HT1080 (cell line): ENCODE measurements around the gene SERPINA5. TPM values are rescaled to one million over a fixed set of nuclear protein-coding genes. Genes with fewer than 3 reads are reported as not detected.
"Not testable (repeated sequence)": the region's sequence is repeated elsewhere in the genome, so short reads cannot be mapped to it uniquely, and the experiment has no call there.

Experiments used
- DNase-seq: peaks from one replicate; pipeline ENCODE4 v3.0.0-alpha.2; 2015; ENCODE audit warnings: low read depth
- total RNA-seq: library from RNA; depleted of rRNA; stranded (reverse); fragments of >200 nt; shearing (Covaris generic); gene quantifications from 2 replicates; pipeline ENCODE4 v1.2.3, GENCODE V29; 2014

The SERPINA5 gene
- total RNA-seq, 1 experiment from 2014 or later: not detected

DNA sequence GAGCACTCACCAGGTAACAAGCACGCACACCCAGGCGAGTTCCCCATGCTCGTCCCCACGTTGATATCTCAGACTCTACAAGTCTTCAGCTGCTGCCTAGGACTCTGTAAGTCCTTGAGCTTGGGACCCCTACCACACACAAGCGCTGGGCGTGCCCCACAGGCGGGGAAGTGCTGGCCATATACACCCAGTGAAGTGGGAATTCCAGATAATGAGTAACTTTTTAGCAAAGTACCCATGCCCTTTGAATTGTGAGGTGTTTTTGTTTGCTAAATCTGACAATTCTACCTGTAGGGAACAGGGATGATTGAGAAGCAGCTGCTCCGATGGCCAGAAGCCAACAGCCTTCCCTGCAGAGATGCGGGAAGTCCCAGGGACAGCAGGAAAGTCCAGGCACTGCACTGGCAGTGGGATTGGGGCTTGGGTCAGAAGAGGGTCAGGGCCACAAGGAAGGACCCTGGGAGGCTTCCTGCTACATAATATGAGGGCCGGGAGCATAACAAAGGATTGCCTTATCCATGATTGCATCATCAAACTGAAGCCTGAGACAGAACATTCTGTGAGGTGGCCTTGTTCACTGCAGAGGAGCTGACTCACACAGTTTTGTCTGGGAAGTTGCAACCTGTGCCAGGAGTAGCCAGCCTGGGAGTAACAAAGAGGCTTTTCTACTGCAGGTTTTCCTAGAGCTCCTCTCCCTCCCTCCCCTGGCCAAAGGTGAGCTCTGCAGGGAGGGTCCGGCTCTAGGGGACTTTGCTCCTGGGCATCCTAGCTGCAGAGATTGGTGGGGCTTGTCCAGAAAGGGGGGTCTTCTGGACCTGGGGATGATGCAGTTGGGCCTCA is 17.8 kb downstream of the SERPINA5 start:
- DNase-seq: peak; percentile 99

- DNase-seq: no peak
Observed at GRCh38 chr14:94599656-94600004, 18.4 kb downstream of the SERPINA5 start.

DNA sequence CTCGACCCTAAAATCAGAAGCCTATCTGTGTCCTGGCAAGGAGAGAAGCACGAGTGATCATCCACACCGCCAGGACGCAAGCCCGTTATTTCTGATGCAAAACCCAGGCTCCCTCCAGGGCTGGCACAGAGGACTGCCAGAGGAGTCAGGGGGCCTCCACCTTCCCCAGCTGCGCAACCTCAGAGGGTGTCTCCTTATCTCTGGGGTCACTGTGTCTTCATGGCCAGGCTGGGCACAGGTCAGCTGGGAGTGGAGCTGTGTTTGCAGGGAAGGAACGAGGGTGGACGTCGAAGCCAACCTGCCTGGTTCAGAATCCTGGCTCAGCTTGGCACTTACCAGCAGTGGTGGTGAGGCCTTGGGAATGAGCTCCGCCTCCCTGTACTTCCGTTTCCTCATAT is 18.9 kb downstream of the SERPINA5 start:
- no peak for DNase-seq

- DNase-seq: peak; percentile 87
Observed at GRCh38 chr14:94601884-94602391, 20.7 kb downstream of the SERPINA5 start.

- DNase-seq: no peak
Observed at GRCh38 chr14:94602722-94603121, 21.5 kb downstream of the SERPINA5 start.

GRCh38 chr14:94605361-94605760 is 24.1 kb downstream of the SERPINA5 start:
- no peak for DNase-seq

DNA sequence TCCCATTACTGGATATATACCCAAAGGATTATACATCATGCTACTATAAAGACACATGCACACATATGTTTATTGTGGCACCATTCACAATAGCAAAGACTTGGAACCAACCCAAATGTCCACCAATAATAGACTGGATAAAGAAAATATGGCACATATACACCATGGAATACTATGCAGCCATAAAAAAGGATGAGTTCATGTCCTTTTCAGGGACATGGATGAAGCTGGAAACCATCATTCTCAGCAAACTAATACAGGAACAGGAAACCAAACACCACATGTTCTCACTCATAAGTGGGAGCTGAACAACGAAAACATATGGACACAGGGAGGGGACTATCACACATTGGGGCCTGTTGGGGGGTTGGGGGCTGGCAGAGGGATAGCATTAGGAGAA is 27.7 kb downstream of the SERPINA5 start:
- DNase-seq: not testable (repeated sequence)

GRCh38 chr14:94611179-94611578 is 30.0 kb downstream of the SERPINA5 start:
- no peak for DNase-seq

DNA sequence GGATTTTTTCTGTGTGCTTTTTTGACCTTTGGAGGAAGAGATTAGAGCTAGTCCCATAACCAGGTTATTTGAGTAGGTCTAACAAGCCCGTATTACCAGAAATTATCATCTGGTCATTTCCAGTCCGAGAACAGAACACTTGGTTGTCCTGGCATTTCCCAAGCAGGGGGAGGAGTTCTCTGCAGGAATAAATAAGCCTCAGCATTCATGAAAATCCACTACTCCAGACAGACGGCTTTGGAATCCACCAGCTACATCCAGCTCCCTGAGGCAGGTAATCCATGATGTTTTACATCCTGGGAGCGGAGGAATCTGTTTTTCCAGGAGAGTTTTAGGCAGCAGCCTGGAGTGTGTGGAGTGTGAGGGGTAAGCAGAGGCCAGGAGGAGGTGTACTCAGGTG is 30.9 kb downstream of the SERPINA5 start, which contains the start of gene SERPINA3:
Gene SERPINA3, plus strand, starts transcription at position 218 of the 400 bp plus-strand sequence. CDS start 2,051 bp downstream, outside the sequence.
- DNase-seq: no peak

- no peak for DNase-seq
Observed at GRCh38 chr14:94612580-94613554, 31.6 kb downstream of the SERPINA5 start.

- no peak for DNase-seq
Observed at GRCh38 chr14:94613720-94614644, 32.8 kb downstream of the SERPINA5 start.

- no peak for DNase-seq
Observed at GRCh38 chr14:94614802-94615201, 33.6 kb downstream of the SERPINA5 start.

DNA sequence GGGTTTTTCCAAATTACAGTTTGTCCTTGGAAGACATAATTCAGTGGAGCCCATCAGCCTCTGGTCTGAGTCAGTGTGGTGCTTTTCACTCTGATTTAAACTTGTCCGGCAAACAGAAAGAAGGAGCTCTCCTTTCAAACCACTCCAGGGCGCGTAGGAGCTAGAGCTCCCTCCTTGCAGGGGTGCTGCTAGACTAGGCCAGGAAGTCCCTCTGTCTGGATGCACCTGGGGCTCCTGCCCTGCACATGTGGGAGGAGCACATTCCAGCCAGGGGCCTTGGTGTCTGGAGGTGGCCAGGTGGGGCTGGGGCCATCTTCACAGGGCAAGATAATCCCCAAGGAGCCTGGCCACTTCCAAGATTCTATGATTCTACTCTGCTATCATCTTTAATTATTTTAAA is 34.0 kb downstream of the SERPINA5 start:
- no peak for DNase-seq

GRCh38 chr14:94615823-94616570 is 34.8 kb downstream of the SERPINA5 start:
- DNase-seq: no peak

DNA sequence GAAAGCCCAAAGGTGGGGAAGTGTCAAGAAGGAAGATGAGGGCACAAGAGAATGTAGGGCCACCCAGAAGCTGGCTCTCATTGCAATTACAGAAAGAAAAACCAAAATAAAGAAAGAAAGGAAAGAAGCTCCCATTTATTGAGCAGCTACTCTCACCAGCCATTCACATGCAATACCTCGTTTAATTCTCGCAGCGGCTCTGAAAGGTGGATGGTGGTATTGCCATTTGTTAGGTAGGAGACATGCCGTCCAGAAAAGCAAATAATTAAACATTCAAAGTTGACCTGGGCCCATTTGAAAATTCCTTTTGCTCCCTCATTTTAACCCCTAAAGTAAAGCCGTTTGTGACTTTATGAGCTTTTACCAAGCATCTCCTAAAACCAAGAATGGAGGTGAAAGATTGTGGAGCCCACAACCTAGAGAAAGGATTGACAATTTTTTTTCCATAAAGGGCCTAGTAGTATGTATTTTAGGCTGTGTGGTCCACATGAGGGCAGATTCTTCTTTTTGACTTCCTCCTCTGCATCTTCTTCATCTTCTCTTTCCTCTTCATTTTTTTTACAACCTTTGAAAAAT is 36.2 kb downstream of the SERPINA5 start:
- DNase-seq: no peak

GRCh38 chr14:94617988-94618822 is 37.0 kb downstream of the SERPINA5 start:
- DNase-seq: no peak

DNA sequence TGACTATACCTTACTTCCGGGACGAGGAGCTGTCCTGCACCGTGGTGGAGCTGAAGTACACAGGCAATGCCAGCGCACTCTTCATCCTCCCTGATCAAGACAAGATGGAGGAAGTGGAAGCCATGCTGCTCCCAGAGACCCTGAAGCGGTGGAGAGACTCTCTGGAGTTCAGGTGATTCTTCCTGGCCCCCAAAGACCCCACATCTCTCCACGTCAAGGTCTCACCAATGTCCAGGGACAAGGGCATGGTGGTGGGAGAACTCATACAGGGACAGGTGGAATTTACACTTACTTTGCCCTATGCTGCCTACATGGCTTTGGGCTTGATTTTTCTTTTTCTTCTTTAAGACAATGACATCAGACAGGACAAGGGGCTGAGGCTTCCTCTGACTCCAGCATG is 38.1 kb downstream of the SERPINA5 start:
- DNase-seq: no peak

DNA sequence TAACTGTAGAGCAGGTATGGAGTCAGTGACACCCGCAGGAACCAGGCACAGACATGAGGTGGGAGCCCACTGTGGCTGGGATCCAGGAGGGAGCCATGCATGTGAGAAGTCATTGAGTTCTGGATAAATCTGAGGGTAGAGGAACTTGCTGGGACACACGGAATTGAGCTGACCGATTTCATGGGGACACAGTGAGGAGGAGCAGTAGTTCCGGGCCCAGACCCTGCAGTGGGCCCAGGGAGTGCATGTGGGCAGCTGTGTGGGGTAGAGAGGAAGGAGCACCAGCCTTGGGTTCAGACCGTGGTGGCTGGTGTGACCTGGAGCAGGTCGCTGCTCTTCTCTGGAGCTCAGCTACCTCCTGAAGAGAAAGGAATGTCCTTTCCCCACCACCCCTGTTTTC is 39.4 kb downstream of the SERPINA5 start:
- no peak for DNase-seq
